ENCODE data around the gene INSR.

DNA sequence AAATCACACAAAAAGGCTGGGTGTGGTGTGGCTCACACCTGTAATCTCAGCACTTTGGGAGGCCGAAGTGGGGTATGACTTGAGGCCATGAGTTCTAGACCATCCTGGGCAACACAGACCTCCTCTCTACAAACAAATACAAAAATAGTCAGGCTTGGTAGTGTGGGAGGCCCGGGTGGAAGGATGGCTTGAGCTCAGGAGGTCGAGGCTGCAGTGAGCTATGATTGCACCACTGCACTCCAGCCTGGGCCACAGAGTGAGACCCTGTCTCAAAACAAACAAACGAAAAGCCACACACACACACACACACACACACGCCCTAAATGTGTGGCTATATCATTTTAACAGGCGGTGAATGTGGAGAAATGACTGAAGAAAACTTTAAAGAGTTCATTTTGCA is 225.6 kb downstream of the INSR start:
- no peak for TF ChIP-seq POLR2A (IDR thresholded peaks at IDR 0.05; ENCODE audit: low read length)
- TF ChIP-seq GATA1 (IDR thresholded peaks at IDR 0.05; ENCODE audit: low read depth, low read length), result no peak
